HG03175 (cell line): ENCODE data around the gene RTP5.

Experiments used
- ATAC-seq: cut with Tn5 transposase; IDR thresholded peaks from one replicate; pipeline ENCODE4 v1.9.1; 2021; ENCODE audit warnings: mild to moderate bottlenecking, moderate library complexity; ENCODE audit not compliant: unreplicated experiment

Gene RTP5

GRCh38 chr2:241843321-241844065, 26.0 kb upstream of the RTP5 start:
- peak; percentile 20 for ATAC-seq

DNA sequence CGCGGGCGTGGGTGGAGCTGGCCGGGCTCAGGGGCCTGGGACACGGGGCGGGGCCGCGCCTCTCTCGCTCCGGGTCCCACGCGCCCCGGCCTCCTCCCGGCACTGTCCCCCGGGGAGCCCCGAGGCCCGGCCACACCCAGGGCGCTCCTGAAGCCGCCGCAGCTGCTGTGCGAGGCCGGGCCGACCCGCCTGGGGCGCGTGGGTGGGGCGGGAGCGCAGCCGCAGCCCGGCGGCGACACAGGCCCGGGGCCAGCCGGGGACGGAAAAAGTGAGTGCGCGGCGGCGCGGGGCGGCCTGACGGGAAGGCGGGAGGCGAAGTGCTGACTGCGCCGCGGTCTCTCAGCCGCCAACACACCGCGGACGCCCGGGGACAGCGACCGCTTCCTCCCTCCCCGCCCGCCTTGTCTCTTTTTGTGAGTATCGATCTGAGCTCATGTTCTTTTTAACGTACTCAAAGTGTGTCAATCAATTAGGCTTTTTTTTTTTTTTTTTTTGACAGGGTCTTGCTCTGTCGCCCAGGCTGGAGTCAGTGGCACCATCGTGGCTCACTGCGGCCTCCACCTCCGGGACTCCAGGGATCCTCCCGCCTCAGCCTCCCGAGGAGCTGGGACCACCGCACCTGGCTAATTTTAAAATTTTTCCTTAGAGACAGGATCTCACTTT, 25.3 kb upstream of the RTP5 start:
- ATAC-seq = peak; percentile 71

DNA sequence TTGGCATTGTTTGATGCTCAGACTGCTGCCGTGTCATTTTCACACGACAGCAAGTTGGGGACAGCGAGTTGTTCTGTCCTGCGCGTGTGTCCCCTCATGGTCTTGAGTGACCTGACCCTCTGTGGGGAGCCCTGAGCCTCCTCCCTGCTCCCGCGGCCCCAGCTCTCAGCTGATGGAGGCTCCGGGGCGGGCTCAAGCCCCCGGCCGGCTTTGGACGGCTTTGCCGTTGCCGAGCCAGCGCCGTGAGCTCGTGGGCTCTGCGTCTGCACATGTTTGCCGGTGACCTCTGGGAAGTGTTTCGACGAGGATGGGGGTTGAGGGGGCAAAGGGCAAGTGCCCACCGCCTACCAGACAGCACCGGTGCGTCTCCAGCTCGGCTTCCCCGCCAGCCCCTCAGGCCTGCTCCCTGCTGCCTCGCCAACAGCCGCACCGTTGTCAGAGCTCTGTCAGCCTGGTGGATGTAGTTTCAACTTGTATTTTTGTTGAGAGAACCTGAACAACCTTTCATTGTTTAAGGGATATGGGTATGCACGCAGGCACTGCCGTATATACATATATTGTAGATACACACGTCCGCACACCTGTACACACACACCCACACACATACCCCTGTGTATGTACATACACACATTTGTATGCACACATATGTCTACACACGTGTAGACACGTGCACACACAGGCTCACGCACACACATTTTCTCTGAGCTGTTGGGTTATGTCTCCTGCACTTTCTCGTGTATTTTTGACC, 24.5 kb upstream of the RTP5 start:
- no peak for ATAC-seq

DNA sequence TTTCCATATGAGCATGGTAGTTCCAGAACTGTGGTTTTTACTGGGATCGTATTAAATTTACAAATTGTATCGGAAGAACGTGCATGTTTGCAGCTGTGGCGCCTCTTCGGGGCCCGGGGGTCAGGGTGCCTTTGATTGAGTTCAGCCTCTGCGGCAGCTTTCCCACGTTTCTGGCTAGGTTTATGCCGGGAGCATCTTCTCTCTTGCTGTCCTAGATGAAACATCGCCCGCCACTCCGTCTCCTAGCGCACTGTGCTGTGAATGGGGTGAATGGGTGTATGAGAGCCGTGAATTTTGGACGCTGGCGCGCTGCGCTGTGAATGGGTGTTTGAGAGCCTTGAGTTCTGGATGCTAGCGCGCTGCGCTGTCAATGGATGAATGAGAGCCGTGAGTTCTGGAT, 23.1 kb upstream of the RTP5 start:
- ATAC-seq = no peak

DNA sequence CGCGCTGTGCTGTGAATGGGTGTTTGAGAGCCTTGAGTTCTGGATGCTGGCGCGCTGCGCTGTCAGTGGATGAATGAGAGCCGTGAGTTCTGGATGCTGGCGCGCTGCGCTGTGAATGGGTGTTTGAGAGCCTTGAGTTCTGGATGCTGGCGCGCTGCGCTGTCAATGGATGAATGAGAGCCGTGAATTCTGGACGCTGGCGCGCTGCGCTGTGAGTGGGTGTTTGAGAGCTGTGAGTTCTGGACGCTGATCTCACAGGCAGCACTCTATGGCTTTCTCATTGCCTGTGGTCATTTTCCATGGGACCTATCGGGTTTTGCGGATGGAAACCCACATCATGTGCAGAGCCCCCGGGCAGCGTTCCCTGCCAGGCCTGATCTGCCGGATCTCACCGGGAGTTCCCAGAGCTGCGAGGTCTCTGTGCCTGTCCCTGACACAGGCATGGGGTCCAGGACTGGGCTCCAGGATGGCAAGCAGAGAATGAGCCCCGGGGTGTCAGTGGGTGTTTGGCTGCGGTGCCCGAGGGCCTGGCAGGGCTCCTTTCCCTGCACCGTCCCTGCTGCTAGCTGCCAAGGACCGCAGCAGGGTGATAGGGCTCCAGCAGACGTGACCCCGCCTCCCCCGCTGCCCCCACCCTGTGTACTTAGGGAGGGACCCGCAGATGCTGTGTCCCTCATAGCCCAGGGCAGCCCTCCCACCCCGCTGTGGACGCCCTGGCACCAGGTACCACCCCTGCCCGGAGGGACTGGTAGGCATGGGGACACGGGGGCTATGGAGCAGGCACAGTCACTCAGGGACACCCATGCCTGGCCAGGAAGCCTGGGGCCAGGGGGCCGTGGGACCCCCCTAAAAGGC, 20.5 kb upstream of the RTP5 start:
- ATAC-seq = no peak

GRCh38 chr2:241849616-241850543, 19.6 kb upstream of the RTP5 start:
- ATAC-seq = no peak

DNA sequence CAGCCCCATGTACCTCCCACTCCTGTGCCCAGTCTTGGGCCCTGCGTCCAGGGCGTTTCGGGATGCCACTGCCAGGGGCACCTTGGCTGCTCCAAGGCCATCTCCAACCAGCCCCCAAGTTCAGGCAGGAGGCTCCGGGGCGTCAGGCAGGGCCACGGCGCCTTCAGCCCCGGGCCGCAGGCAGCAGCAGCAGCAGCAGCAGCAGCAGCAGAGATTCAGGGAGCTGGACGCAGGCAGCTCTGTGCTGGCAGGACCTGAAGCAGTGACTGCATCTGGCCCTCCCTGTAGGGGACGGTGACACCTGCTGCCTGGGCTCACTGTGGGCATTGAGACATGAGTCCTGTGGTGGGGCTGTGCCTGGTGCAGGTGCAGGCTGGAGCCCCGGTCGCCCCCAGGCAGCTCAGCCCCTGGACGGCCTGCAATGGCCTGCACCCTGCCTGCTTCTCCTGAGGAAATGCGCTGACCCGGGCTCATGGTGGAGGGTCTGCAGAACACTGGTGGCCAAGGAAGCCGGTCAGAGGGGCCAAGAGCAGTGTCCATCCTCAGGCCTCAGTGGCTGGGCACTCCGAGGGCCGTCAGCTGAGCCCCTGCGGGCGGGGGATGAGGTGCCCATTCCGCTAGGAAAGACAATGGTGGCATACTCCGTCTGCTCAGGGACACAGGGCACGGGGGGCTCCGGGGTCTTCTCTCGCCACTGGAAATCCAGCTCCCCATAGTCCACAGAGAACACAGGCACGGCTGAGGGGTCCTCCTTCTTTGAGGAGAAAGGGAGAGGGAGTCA, 18.8 kb upstream of the RTP5 start:
- no peak for ATAC-seq

DNA sequence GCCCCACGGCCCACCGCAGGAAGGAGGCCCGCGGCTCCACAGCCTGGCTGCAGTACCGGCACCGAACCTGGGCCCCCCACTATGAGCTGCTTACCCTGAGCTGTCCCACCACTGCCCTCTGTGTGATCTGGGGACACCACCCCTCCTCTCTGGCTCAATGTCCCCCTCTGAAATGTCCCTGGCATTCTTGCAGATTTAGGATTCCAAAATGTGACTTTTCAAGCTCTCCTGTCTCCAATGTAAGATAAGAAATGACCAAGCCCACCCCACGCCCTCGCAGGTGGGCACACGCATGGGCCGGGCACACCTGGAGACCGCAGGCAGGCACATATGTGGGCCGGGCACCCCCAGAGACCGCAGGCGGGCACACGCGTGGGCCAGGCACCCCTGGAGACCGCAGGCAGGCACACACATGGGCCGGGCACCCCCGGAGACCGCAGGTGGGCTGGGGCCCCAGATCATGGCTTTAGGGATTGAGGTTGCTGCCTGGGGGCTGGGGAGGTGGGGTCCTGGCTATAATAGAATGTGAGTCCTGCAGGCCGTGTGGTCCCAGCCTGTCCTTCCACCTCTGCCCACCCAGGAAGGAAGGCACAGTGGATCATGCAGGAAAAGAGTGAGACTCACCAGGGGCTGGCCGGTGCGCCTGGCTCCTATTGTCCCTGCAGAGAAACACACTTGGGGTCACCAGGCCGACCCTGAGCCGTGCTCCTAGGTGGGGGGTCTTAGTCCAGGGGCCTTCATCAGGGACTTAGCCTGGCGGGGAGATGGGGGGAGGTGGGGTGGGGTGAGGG, 18.0 kb upstream of the RTP5 start:
- ATAC-seq = no peak

DNA sequence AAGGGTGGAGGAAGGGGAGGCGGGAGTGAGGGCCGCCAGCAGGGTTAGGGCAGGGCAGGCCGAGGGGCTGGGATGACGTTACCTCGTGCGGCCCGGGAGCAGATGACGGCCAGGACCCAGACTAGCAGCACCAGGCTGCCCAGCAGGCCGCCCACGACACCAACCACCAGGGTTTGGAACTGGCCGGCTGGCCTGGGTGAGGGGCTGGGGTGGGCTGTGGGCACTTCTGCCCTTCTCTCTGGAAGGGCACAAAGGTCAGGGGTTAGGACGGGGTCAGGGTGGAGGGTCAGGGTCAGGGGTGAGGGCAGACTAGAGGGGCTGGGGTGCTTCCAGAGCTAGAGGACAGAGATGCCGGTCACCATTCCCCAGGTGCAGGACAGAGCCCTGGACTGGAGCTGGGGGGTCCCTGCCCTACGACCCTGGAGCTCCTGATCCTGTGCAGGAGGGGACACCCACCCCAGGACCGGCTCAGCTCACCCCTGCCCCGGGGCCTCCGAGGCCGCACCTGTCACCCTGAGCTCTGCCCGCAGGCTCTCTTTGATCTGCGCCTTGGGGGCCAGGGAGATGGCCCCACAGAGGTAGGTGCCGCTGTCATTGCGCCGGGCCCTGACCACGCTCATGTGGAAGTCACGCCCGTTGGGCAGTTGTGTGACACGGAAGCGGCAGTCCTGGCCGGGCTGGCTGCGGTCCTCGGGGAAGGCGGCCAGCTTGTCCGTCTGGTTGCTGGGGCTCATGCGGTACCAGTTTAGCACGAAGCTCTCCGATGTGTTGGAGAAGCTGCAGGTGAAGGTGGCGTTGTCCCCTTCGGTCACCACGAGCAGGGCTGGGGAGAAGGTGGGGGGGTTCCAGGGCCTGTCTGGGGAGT, 17.2 kb upstream of the RTP5 start:
- ATAC-seq = no peak

DNA sequence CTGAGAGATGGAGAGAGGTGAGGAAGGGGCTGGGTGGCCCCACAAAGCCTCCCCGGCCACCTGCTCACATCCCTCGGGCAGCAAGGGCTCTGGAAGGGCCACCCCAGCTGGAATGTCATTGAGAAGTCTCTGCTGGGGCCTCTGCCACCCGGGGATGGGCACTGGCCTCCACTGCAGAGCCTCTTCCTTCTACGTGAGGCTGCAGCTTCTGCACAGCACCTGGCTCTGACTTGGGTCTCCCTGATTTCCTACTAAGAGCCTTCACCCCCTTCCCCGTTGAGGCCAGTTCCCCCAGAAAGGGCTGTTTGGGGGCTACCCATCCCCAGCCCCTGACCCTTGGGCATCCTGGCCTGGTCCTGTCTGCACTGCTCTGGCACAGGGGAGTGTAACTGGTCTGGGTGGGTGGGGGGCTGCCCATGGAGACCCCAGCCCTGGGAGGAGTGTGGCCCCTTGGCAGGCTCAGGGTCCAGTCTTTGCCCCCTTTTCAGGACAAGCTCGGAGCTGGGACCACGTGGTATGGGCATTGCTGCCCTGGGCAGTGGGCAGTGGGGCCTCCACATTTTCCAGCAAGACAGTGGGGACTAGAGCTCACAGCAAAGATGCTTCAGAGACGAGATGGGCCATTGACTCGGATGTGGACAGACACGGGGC, 16.4 kb upstream of the RTP5 start:
- no peak for ATAC-seq

GRCh38 chr2:241853651-241854341, 15.7 kb upstream of the RTP5 start:
- no peak for ATAC-seq

- no peak for ATAC-seq
These were observed 14.9 kb upstream of the RTP5 start for GRCh38 chr2:241854342-241855244.

GRCh38 chr2:241855245-241855887, 14.2 kb upstream of the RTP5 start:
- ATAC-seq = no peak

DNA sequence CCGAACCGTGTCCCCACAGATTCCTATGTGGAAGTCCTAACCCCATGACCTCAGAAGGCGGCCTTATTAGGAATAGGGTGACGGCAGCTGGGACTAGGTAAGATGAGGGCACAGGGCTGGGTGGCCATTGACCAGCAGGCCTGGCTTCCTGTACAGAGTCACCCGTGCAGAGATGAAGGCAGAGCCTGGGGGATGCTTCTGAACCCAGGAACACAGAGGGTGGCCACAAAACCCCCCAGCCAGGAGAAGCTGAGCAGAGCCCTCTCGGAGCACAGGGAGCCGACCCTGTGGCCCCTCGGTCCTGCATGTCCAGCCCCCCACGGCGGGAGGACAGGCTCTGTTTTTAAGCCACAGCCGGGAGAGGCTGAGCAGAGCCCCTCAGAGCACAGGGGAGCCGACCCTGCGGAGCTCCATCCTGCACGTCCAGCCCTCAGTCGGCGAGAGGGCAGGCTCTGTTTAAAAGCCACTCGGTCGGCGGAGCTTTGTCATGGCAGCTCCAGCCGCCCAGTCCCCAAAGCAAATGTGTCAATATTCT, 13.6 kb upstream of the RTP5 start:
- ATAC-seq = no peak
